Measurements from ENCODE around the gene IPO5.
A peak's percentile ranks its signal among the peaks of the same experiment; 100 is the strongest.

IPO5 gene

GRCh38 chr13:97953376-97953970, at the start of gene IPO5:
TSS of gene IPO5 (plus strand) at chr13:97953675. CDS start at chr13:97976697, 23,022 bp downstream.
- TF ChIP-seq, protein P1, sequence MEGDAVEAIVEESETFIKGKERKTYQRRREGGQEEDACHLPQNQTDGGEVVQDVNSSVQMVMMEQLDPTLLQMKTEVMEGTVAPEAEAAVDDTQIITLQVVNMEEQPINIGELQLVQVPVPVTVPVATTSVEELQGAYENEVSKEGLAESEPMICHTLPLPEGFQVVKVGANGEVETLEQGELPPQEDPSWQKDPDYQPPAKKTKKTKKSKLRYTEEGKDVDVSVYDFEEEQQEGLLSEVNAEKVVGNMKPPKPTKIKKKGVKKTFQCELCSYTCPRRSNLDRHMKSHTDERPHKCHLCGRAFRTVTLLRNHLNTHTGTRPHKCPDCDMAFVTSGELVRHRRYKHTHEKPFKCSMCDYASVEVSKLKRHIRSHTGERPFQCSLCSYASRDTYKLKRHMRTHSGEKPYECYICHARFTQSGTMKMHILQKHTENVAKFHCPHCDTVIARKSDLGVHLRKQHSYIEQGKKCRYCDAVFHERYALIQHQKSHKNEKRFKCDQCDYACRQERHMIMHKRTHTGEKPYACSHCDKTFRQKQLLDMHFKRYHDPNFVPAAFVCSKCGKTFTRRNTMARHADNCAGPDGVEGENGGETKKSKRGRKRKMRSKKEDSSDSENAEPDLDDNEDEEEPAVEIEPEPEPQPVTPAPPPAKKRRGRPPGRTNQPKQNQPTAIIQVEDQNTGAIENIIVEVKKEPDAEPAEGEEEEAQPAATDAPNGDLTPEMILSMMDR (IDR thresholded peaks at IDR 0.05), result no peak

- TF ChIP-seq, protein P1 (IDR thresholded peaks at IDR 0.05), result no peak
Measured at GRCh38 chr13:97904059-97904458, 49.4 kb upstream of the IPO5 start.

DNA sequence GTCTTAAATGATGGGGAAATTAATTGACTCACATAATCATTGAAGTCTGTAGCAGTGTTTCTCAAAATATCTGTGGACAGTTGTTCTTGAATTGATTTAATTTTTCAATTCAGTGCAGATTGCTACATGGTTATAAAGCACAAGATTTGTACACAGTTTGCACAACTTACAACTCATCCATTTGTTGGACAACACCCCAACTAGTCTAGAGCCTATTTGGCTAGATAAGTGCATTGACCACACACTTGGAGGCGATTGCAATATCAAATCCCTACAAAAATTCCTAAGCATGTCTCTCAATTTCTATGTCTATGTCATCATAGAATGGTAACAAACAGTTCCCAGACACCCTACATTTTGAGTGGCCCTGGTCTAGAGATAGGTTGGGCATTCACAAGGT, 48.0 kb upstream of the IPO5 start:
- TF ChIP-seq, protein P1 (IDR thresholded peaks at IDR 0.05), result no peak

- TF ChIP-seq, protein P1 (IDR thresholded peaks at IDR 0.05), result peak; percentile 56
Measured at GRCh38 chr13:97911311-97912138, 42.0 kb upstream of the IPO5 start.

DNA sequence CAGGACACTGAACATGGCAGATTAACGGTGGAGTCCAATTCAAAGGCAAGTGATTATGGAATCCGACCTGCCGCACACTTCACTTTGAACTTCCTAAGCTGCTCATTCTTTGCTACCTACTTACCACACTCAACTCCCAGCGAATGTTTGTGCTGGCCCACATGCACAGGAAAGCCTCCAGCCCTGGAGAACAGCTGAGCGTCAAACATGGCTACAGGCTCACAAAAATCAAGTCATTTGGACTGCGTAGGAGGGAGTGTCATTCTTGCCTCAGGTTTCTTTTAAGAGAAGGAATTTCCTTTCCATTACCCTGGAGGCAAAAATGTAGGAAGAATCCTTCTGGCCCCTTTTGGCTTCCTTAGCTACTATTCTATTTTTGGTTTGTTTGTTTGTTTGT, 41.3 kb upstream of the IPO5 start:
- TF ChIP-seq, protein P1 (IDR thresholded peaks at IDR 0.05), result no peak

DNA sequence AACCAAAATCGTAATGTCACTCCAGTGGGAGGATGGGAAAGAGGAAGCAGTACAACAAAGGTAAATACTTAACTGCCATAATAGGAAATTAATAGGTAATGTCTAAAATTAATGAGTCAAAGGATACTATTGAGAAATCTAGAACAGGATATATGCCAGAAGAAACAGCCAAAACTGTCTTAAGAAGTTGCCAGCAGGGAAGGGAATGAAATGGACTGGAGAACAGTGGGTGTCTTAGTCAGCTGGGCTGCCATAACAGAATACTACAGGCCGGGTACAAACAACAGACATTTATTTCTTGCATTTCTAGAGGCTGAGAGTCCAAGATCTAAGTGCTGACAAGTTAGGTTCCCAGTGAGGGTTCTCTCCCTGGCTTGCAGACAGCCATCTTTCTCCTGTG, 40.3 kb upstream of the IPO5 start:
- TF ChIP-seq, protein P1 (IDR thresholded peaks at IDR 0.05), result no peak

GRCh38 chr13:97914540-97914939, 38.9 kb upstream of the IPO5 start:
- TF ChIP-seq, protein P1 (IDR thresholded peaks at IDR 0.05), result no peak
